Endothelial cell of umbilical vein (primary cell): ENCODE data around the gene LLPH.

ENCODE experiments used
- CTCF ChIP-seq, 2 donors: IDR thresholded peaks; 1 replicate in 1 of 2; 2 replicates in 1 of 2; pipeline ENCODE4 v1.5.1; 2011; ENCODE audit warnings: low read length in 2 of 2, mild to moderate bottlenecking in 2 of 2, moderate library complexity in 2 of 2, control low read depth in 1 of 2, inconsistent platforms in 1 of 2, low read depth in 1 of 2; ENCODE audit not compliant: insufficient read depth in 1 of 2; ENCODE audit errors: extremely low read depth in 1 of 2
- FOS ChIP-seq: IDR thresholded peaks from 2 replicates; pipeline ENCODE4 v1.6.1; 2011; ENCODE audit warnings: mild to moderate bottlenecking, low read length, moderate library complexity, borderline replicate concordance; ENCODE audit not compliant: insufficient read depth
- MYC ChIP-seq: IDR thresholded peaks from one replicate; pipeline ENCODE4 v1.6.1; 2011; ENCODE audit warnings: mild to moderate bottlenecking, low read depth, low read length
- POLR2A ChIP-seq: IDR thresholded peaks from 2 replicates; pipeline ENCODE4 v1.6.1; 2012; ENCODE audit warnings: low read depth, mild to moderate bottlenecking, control low read depth, low read length

GRCh38 chr12:66085213-66085612, 45.3 kb downstream of the LLPH start:
- TF ChIP-seq CTCF (IDR thresholded peaks at IDR 0.05; ENCODE audit: extremely low read depth in 1 of 2, insufficient read depth in 1 of 2, low read depth in 1 of 2, low read length in 2 of 2) (no peak), MYC (no peak), POLR2A (no peak), FOS (no peak)
